GM12892 (cell line): ENCODE data around the gene RTP3.

Experiments used
- DNase-seq: peaks from one replicate; pipeline ENCODE4 v3.0.0; 2011; ENCODE audit not compliant: insufficient read length
- FAIRE-seq: peaks from 2 replicates; lab custom pipeline; 2011; peaks lifted over from hg19 to GRCh38; lab: Jason Lieb, UNC
- POLR2A ChIP-seq: IDR thresholded peaks from 2 replicates; pipeline ENCODE4 v1.6.1; 2011; ENCODE audit warnings: low read depth, low read length, control low read depth
- POLR2AphosphoS5 ChIP-seq: IDR thresholded peaks from 2 replicates; pipeline ENCODE4 v1.6.1; 2011; ENCODE audit warnings: low read depth, low read length, control low read depth
- TAF1 ChIP-seq: IDR thresholded peaks from 2 replicates; pipeline ENCODE4 v1.6.1; 2011; ENCODE audit warnings: low read depth, mild to moderate bottlenecking, control low read depth, low read length, borderline replicate concordance

The RTP3 gene

DNA sequence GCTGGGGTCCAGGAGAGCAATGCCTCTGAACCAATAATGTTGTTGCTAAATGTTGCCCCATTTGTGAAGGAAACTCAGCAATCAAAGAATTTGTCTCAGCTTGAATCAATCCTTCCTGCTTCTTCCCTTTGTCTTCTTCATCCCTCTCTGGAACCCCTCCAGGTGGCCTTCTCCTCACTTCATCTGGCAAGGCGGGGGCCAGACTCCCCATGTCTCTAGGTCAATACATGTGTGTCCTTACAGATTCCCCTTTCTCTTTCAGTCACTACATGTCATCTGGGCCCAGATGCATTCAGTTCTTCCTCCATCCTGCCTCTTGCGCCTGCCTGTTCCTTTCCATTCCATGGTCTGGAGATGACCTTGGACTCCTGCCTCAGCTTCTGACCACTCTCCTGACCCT, 25.0 kb upstream of the RTP3 start:
- TF ChIP-seq TAF1 (no peak), POLR2A (no peak), POLR2AphosphoS5 (no peak)
- DNase-seq = no peak
- FAIRE-seq = no peak

DNA sequence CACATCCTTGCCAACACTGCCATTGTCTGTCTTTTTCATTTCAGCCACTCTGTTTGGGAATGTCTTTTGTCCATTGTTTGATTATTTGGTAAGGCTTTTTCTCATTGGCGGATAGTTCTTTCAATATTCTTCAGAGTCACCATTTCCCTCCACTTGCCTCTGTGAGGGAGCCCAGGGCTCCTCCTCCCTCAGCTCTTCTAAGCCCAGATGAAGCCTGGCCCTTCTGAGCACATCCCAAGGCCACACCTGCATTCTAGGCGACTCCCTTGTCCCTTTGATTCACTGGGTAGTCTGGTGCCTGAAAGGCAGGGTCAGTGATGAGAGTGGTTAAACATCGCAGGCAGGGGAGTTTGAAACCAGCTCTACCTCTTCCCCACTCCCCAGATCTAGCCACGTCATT, 20.6 kb upstream of the RTP3 start:
- FAIRE-seq (no peak), DNase-seq (no peak)
- no peak for TF ChIP-seq POLR2A
- no peak for TF ChIP-seq POLR2AphosphoS5
- no peak for TF ChIP-seq TAF1

DNA sequence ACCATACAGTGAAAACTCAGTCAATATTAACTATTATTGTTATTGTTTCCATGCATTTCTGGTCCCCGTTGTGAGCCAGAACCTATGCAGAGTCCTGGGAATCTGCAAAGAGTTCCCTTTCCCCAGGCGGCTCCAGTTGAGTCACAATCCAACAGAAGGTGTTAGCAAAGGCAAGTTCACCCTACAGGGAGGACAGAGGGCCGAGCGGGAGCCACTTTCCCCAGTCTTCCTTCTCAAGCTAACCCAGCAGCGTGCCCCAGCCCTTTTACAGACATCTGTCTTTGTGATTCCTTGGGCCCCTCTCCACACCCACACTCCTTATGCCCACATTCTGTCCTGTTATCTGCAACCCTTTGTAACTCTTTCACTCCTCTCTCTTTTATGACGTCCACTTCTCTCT, 20.0 kb upstream of the RTP3 start:
- no peak for FAIRE-seq
- no peak for TF ChIP-seq POLR2AphosphoS5
- no peak for DNase-seq

DNA sequence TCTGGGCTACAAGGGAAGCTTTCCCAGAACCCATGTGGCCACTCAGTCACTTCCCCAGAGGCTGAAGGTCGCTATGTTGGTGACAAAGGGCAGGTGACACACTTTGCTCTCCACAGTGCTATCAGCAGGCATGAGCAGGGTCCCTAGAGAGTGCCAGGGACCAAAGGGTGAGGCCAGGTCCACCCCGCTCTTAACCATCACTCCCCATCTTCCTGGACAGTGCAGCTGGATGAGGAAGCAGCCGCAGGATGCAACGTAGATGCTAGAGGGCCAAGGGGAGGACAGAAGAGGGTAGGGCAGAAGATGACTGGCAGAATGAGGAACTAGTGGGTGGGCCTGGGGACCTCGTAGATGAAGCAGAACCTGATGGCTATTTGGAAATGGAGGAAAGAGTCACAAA, 19.4 kb upstream of the RTP3 start:
- TF ChIP-seq POLR2A (no peak), TAF1 (no peak), POLR2AphosphoS5 (no peak)
- DNase-seq = no peak
- no peak for FAIRE-seq

DNA sequence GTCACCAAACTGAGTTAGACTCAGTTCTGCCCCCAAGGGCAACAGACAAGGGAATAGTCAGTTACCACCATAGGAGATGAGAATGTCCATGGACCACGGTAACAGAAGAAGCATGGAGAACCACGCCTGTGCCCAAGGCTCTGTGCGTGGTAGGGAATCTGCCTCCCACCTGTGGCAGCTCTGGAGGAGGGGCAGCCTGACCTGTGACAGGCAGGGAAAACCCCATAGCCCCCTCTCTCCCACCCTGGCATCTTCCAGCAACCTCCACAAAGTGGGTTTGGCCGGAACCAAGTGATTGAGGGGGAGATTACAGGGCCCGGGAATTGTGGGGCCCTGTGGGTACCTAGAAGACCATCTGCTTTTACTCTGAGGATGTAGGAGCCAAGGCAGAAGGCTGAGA, 18.8 kb upstream of the RTP3 start:
- FAIRE-seq (no peak), DNase-seq (no peak)
- TF ChIP-seq POLR2A (no peak), TAF1 (no peak), POLR2AphosphoS5 (no peak)

DNA sequence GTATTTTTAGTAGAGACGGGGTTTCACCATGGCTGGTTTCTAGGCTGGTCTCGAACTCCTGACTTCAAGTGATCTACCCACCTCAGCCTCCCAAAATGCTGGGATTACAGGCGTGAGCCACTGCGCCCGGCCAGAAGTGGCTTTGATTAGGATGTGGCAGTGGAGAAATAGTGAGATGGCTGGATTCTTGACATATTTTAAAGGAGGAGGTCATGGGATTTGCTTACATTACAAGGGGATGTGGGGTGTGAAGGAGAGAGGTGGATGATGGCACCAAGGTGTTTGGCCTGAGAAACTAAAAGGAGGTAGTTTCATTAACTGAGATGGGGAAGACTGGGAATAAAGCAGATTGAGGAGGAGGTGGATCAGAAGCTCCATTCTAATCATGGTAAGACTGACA, 18.1 kb upstream of the RTP3 start:
- DNase-seq (no peak), FAIRE-seq (no peak)
- TF ChIP-seq POLR2A = no peak
- TF ChIP-seq POLR2AphosphoS5 = no peak
- no peak for TF ChIP-seq TAF1

DNA sequence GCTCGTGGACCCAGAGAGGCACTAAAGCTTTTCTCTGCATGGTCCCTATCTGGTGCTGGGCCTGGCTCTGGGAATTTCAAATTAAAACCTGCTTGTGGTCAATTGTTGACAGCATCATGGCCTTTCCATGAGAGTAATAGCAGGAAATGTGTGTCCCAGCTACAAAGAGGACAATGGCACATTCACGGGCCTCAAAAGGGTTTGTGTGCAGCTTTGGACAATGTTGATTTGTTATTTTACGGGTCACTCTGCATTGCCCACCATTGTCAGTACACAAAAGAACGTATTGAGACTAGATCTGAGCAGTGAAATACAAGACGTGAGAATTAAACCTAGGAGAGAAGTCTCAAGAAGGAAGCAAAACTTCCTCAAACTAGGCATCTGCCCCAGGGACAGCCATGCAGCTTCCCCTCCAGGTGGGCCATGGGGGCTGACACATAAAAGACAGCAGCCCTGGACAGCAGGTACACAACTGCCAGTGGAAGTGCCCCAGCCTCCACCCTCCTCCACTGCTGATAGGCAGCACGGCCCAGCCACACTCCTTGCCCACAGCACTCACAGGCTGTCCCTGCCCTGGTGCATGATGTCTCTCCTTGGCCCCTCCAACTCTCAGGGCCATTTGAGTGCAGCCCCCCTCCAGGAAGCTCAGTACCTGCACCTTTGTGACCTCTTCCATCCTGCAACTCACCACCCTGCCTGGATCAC, 17.1 kb upstream of the RTP3 start:
- TF ChIP-seq POLR2A (no peak), POLR2AphosphoS5 (no peak), TAF1 (no peak)
- FAIRE-seq = no peak

DNA sequence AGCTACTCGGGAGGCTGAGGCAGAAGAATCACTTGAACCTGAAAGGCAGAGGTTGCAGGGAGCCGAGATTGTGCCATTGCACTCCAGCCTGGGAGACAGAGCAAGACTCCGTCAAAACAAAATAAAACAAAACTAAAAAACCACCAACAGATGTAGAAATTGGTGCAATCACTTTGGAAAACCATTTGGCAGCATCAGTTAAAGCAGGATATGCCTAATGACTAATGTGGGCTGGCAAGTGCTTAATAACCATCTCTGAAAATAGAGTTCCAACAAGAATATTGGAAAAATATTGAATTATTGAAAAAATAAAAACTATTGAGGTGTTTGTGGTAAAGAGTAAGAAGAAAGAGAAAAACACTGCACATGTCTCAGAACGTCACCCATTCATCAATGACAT, 16.1 kb upstream of the RTP3 start:
- DNase-seq (no peak), FAIRE-seq (no peak)
- TF ChIP-seq TAF1 (no peak), POLR2A (no peak), POLR2AphosphoS5 (no peak)

More for the DNA sequence above, 17.1 kb upstream of the RTP3 start:
- no peak for DNase-seq

DNA sequence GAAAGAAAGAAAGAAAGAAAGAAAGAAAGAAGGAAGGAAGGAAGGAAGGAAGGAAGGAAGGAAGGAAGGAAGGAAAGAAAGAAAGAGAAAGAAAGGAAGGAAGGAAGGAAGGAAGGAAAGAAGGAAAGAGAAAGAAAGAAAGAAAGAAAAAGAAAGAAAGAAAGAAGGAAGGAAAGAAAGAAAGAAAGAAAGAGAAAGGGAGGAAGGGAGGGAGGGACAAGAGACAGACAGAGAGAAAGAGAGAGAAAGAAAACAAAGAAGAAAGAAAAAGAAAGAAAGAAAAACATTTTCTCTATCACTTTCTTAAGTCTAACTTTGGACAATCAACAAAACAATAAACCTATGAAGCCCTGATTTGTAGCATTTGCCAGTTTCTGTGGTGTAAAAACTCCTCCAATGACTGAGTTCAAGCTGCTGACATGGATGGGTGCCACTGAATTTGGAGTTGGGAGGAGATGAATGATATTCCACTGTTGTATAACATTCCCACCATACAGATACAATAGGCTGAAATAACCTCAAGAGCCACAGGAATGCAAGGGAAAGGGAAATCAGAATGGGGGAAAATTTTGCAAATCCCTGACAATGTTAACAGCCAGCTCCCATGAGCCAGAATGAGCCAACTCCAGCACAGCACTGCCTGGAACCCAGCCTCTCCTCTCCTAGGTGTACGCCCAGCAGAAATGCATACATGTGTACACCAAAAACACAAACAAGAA, 15.0 kb upstream of the RTP3 start:
- FAIRE-seq = no peak
- no peak for DNase-seq
- TF ChIP-seq POLR2AphosphoS5 (no peak), POLR2A (no peak), TAF1 (no peak)

DNA sequence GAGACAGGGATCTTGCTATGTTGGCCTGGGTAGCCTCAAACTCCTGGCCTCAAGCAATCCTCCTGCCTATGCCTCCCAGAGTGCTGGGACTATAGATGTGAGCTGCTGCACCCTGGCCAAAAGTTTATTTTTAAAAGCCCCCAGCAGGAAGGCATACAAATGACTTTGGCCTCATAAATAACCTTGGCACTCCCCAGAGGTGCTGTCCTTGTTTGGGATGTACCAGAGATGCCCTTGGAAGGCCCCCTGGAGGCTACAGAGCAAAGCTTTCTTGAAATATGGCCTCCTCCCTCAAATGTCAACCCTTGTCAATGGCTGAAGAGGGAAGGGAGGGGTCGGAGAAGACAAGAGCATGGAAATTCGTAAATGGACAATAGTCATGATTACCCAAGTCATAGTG, 14.0 kb upstream of the RTP3 start:
- TF ChIP-seq POLR2AphosphoS5 (no peak), POLR2A (no peak), TAF1 (no peak)
- DNase-seq = no peak
- FAIRE-seq = no peak

DNA sequence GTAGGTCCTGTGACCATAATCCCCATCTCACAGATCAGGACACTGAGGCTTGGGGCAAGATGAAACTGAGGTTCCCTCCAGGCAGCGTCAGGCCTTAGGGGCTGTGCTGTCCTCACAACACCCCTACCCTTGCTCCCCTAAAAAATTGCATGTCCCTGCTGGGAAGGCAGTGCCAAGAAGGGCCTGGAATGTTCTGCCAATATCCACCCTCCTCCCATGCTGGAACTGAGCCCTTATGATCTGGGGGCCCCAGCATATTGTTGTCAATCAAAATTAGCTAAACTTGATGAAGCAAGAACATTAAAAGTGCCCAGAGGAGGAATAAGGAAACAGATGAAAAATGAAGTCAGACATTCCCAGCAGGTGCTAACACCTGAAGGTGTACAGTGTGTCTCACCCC, 13.4 kb upstream of the RTP3 start:
- FAIRE-seq (no peak), DNase-seq (no peak)
- no peak for TF ChIP-seq POLR2A
- TF ChIP-seq TAF1 = no peak
- TF ChIP-seq POLR2AphosphoS5 = no peak

DNA sequence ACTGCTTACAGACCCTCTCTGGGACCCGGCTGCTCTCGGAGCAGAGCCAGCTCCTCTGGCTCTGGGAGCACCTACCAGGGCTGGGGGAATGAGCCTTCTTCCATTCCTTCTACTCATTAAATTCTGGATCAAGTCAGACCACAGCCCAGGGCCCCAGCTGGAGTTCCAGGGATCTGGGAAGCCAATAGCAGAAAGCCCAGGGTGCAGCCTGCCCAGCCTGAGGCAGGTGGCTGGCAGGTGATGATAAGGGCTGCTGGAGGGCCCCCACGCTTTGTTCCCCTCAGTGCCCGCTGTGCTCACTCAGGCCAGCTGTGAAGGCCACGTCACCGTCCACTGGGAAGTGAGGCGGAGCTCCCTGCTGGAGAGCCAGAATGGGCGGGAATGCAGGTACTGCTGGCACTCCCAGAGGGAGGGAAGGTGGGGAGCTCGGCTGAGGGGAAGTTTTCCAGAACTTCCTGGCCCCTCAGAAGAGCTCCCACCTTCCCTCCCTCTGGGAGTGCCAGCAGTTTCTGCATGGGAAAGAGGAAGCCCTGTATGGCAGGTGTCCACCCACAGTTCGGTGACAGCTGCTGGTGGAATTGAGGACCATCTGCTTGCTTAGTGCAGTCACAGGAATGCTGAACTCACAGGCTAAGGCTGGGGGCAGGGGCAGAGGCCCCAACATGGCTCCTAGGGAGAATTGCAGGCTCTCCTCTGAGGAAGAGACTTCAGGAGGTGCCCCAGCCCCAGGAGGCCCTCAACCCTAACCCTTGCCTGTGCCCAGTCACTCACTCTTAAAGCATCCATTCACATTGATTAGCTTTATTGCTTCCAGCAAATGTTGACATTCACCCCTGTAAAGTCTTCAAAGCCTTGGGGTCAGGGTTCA, 12.6 kb upstream of the RTP3 start:
- TF ChIP-seq POLR2AphosphoS5 (no peak), POLR2A (no peak), TAF1 (no peak)
- DNase-seq (no peak), FAIRE-seq (no peak)

DNA sequence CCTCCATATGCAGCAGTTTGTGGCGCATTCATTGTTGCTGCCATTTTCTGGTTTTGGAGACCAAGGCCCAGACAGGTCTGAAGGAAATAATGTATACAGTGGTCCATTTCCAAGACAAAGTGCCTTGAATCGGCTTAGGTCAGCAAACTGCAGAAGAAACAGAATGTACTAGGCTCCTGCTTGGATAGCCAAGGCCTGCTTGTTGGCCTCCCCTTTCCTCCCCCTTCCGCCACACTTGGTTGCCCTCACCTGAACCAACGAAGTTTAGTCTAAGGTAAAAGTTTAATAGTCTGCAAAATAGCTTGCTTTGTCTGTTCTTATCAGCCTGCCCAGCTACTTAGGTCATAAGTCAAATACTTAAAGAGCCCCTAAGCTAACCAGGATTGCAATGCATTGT, 12.0 kb upstream of the RTP3 start:
- TF ChIP-seq POLR2AphosphoS5 = no peak
- no peak for TF ChIP-seq POLR2A
- no peak for TF ChIP-seq TAF1
- DNase-seq = no peak
- no peak for FAIRE-seq
